Measurements from ENCODE around the gene CCNG2.
"Not testable (repeated sequence)": the region's sequence is repeated elsewhere in the genome, so short reads cannot be mapped to it uniquely, and the experiment has no call there.

Gene CCNG2

DNA sequence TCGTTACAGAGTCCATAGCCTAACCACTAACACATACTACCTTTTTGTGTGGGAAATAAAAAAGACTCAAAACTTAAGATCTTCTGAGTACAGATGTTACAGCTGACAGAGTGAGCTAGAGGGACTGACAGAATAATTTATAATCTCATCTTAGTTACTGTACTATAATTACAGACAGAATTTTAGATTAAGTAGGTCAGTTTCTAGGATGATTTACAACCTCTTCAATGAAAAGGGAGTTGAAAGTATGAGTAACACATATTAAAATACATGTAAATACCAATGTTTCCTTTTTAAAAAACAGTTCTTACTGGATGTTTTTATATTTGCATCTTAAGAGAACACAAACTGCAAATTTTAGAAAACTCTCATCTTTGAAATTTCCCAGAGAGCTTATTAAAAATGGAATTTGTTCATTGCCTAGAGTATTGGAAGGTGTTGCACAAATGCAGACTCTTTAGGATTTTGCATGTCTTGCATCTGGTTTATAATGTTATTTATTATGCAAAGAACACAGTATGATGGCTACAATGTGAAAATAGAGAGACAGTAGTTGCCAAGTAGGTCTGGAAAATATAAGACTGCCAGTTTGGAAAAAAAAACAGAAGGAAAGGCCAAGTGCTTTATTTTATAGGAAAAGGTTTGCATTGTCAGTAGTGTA lies 24.2 kb upstream of the CCNG2 start:
- H3K4me3 Mint-ChIP-seq = no peak overlapping the region
- H3K4me1 Mint-ChIP-seq = peaks cover 7% of the 10 kb centered on the region
- H3K27ac Mint-ChIP-seq = no peak overlapping the region
- ATAC-seq (ENCODE audit: low read depth) (no peak), DNase-seq (ENCODE audit: low spot score in 2 of 2) (no peak)
- H3K36me3 Mint-ChIP-seq = no peaks in the 10 kb centered on the region
- no peaks in the 10 kb centered on the region for H3K27me3 Mint-ChIP-seq
- H3K9me3 Mint-ChIP-seq = peaks cover 3% of the 10 kb centered on the region

DNA sequence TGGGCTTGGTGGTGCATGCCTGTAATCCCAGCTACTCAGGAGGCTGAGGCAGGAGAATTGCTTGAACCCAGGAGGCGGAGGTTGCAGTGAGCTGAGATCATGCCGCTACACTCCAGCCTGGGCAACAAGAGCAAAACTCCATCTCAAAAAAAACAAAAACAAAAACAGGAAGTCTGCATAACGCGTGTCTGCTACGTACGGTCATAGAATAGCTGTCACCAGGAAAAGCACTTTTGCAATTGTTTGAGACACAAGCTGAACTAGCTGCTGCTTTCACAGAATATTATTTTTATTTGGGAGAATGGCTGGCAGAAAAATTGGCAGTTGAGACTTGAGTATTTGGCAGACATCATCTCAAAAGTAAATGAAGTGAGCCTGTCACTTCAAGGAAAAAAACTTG lies 19.6 kb upstream of the CCNG2 start:
- peak; percentile 79 for ATAC-seq (ENCODE audit: low read depth)
- H3K9me3 Mint-ChIP-seq; H3K27me3 Mint-ChIP-seq; DNase-seq (ENCODE audit: low spot score in 2 of 2); H3K36me3 Mint-ChIP-seq; H3K4me1 Mint-ChIP-seq: not testable (repeated sequence)
- Mint-ChIP-seq H3K27ac (peak overlapping the region; percentile 75), H3K4me3 (peak overlapping the region; percentile 58)

DNA sequence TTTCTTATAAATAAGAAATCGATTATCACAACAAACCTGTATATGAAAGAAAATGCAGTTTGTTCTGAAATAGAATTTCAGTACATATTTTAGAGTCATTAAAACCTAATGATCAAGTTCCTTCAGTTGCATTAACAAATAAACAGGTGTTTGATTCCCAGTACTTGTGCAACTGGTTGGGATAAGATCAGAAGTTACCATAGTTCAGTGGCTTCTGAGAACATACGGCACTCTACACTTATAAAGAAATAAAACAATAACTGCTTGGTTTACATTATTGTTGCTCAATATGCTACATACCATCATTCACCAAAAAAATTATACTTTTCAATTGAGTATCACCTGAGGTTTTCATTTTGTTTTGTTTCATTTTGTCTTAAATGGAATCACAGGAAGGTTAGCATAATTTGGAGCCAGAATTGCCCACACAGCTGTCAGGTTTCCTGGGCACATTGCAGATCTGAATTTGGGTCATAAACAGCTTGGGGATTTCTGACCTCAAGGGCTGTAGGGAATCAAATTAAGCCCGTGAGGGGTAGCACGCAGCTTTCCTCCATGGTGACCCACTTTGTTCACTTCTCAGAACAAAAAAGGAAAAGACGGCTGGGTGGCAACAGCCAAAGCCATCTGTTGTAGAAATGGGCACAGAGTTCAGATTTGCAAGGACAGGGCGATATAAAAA lies 14.9 kb upstream of the CCNG2 start:
- Mint-ChIP-seq H3K36me3 (no peaks in the 10 kb centered on the region), H3K27me3 (no peaks in the 10 kb centered on the region), H3K9me3 (no peaks in the 10 kb centered on the region), H3K4me3 (no peak overlapping the region), H3K4me1 (peaks cover 16% of the 10 kb centered on the region), H3K27ac (no peak overlapping the region)
- DNase-seq (ENCODE audit: low spot score in 2 of 2) = no peak
- no peak for ATAC-seq (ENCODE audit: low read depth)

DNA sequence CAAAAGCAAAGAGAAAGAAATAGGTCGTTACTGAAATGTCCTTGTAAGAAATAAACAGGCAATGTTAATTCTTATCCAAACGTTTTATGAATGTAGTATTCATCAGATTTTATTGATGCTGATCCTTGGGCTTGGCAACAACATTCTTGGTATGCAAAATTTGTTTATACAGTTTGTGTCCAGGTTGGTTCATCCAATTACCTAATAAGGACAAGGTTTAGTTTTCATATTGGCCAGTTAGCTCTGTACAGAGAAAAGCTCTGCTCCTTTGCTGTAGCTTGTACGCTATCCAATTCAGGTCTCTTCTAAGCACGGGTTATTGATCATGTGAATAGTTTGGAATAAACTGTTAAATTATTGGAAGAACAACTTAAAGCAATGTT lies 14.4 kb upstream of the CCNG2 start:
- no peak for ATAC-seq (ENCODE audit: low read depth)
- Mint-ChIP-seq H3K9me3 (no peaks in the 10 kb centered on the region), H3K27ac (no peak overlapping the region), H3K36me3 (no peaks in the 10 kb centered on the region), H3K4me1 (peaks cover 16% of the 10 kb centered on the region), H3K27me3 (no peaks in the 10 kb centered on the region), H3K4me3 (no peak overlapping the region)
- no peak for DNase-seq (ENCODE audit: low spot score in 2 of 2)

DNA sequence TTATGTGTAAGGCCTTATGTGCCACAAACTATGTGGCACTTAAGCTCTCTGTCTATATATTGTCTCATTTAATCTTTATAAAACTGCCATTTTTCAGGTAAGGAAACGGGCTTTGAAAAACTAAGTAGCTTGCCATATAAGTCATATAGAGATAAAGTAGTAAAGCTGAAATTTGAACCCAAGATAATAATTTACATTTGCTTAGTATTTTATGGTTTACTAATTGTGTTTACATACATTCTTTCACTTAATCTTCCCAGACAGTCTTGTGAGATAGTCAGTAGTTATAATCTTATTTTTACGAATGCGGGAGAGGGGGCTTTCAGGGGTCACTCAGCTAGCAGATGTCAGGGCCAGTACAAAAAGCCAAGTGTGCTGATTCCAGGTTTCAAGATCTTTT lies 13.9 kb upstream of the CCNG2 start:
- no peaks in the 10 kb centered on the region for H3K36me3 Mint-ChIP-seq
- no peaks in the 10 kb centered on the region for H3K27me3 Mint-ChIP-seq
- DNase-seq (ENCODE audit: low spot score in 2 of 2) (no peak), ATAC-seq (ENCODE audit: low read depth) (no peak)
- H3K9me3 Mint-ChIP-seq = no peaks in the 10 kb centered on the region
- H3K4me1 Mint-ChIP-seq = peaks cover 16% of the 10 kb centered on the region
- H3K4me3 Mint-ChIP-seq = no peak overlapping the region
- no peak overlapping the region for H3K27ac Mint-ChIP-seq

DNA sequence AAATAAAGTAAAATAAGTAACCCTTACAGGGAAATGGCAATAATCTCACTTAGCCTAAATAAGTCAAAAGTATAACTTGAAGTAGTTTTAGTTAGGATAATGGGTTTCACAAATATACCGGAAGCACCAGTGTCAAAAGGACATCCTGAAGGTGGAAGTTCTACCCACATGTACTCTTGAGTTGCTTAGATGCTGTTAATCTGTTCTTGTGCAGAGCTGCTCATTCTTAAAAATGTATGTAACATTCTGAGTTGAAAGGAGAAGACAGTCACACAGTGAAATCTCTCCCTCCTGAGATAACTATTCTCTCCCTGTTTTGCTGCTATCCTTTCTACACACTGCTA lies 11.2 kb upstream of the CCNG2 start:
- Mint-ChIP-seq H3K9me3 (no peaks in the 10 kb centered on the region), H3K36me3 (peaks cover 2% of the 10 kb centered on the region), H3K27ac (peak overlapping the region; percentile 28), H3K4me3 (peak overlapping the region; percentile 18), H3K27me3 (no peaks in the 10 kb centered on the region), H3K4me1 (peaks cover 13% of the 10 kb centered on the region)
- ATAC-seq (ENCODE audit: low read depth) = peak; percentile 26
- no peak for DNase-seq (ENCODE audit: low spot score in 2 of 2)

DNA sequence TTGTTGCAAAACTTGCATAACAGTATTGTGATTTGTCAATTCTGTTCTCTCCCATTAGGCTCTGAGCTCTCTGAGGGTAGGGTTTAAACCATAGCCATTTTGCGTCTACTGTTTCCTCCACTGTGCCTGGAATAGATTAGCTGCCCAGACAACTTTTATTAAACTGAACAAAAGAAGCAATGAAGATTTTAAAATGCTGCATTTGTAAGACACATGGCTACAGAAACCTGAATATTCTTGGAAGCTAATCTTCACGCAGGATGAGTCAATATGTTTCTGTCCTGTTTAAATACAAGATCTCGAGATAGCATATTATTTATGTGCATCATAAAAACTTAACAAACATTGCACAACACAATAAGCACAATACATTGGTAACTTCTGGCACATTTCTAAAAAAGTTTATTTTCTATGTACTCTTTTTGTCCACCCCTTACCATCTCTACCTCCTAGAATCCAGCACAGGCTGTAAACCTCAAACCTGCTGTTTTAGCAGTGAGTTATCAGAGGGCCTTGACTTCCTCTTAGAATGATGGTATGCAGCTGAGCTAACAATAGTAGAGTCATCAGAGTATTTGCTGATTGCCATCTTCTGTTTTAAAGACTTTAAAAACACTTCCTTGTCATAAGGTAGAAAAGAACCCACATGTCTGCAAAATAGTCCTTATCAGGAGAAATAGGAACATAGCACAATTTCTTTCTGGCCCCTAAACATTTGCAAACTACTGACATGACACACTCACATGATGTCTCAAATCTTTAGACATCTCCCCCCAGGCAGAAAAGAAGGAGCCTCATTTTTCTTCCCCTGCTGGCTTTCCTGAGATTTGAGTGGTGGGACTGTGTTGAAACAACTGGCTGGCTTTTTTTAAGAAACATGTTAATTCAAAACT lies 10.6 kb upstream of the CCNG2 start:
- Mint-ChIP-seq H3K9me3 (no peaks in the 10 kb centered on the region), H3K27ac (peak overlapping the region; percentile 28), H3K4me3 (peak overlapping the region; percentile 18), H3K27me3 (no peaks in the 10 kb centered on the region), H3K36me3 (peaks cover 2% of the 10 kb centered on the region), H3K4me1 (peaks cover 13% of the 10 kb centered on the region)
- DNase-seq (ENCODE audit: low spot score in 2 of 2) = no peak
- peak; percentile 55 for ATAC-seq (ENCODE audit: low read depth)

DNA sequence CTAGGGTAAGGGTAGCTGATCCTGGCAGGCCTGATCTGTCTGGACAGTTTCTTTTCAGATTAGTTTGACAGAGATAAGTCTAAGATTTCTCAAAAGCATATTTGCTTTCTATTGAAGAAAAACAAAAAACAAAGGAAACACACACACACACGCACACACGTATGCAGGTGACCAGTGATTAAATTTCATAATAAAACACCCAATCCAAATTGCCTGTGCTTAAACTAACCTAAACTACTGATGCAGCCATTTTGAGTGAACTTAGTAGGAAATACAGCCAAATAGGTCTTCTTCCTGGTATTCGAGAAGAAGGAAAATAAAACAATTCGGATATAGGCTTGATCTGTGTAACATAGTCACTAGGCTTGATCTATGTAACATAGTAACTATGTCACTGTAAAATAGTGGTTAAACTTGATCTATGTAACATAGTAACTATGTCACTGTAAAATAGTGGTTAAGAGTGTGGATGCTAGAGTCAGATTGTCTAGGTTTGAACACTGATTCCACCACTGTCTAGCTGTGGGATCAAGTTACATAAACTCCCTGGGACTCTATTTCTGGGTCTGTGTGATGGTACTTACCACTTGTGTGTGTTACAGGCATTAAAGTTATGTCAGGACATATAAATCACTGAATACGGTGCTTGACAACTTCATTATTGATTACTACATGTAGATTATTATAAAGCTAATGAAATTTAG lies 9.8 kb upstream of the CCNG2 start:
- DNase-seq (ENCODE audit: low spot score in 2 of 2) (no peak), ATAC-seq (ENCODE audit: low read depth) (no peak)
- Mint-ChIP-seq H3K36me3 (peaks cover 2% of the 10 kb centered on the region), H3K4me3 (no peak overlapping the region), H3K27ac (peak overlapping the region; percentile 28), H3K9me3 (no peaks in the 10 kb centered on the region), H3K27me3 (no peaks in the 10 kb centered on the region), H3K4me1 (peaks cover 13% of the 10 kb centered on the region)

DNA sequence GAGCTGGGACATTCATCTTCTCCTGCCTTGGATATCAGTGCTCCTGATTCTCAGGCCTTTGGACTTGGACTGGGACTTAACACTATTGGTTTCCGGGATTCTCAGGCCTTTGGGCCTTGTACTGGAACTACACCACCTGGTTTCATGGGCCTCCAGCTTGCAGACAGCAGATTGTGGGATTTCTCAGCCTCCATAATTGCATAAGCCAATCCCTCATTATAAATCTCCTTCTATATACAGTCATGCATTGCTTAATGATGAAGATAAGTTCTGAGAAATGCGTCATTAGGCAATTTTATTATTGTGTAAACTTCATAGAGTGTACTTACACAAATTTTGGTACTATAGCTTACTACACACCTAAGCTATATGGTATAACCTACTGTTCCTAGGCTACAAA lies 8.9 kb upstream of the CCNG2 start:
- Mint-ChIP-seq H3K9me3 (no peaks in the 10 kb centered on the region), H3K27me3 (no peaks in the 10 kb centered on the region), H3K4me1 (peaks cover 19% of the 10 kb centered on the region), H3K27ac (no peak overlapping the region), H3K36me3 (peaks cover 2% of the 10 kb centered on the region), H3K4me3 (no peak overlapping the region)
- DNase-seq (ENCODE audit: low spot score in 2 of 2) (no peak), ATAC-seq (ENCODE audit: low read depth) (no peak)

DNA sequence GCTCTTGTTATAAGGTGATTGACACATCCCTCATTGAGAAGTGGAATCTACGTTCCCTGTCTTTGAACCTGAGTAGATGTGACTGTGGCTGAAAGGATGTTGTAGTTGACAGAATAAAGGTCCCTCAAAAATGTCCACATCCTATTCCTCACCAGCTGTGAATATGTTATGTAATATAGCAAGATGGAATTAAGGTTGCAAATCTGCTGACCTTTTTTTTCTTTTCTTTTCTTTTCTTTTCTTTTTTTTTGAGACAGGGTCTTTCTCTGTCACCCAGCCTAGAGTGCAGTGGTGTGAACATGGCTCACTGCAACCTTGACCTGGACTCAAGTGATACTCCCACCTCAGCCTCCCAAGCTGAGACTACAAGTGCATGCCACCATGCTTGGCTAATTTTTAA lies 7.2 kb upstream of the CCNG2 start:
- H3K27me3 Mint-ChIP-seq = no peaks in the 10 kb centered on the region
- peaks cover 30% of the 10 kb centered on the region for H3K4me1 Mint-ChIP-seq
- DNase-seq (ENCODE audit: low spot score in 2 of 2) (no peak), ATAC-seq (ENCODE audit: low read depth) (no peak)
- peaks cover 2% of the 10 kb centered on the region for H3K36me3 Mint-ChIP-seq
- no peaks in the 10 kb centered on the region for H3K9me3 Mint-ChIP-seq
- no peak overlapping the region for H3K4me3 Mint-ChIP-seq
- H3K27ac Mint-ChIP-seq = no peak overlapping the region

DNA sequence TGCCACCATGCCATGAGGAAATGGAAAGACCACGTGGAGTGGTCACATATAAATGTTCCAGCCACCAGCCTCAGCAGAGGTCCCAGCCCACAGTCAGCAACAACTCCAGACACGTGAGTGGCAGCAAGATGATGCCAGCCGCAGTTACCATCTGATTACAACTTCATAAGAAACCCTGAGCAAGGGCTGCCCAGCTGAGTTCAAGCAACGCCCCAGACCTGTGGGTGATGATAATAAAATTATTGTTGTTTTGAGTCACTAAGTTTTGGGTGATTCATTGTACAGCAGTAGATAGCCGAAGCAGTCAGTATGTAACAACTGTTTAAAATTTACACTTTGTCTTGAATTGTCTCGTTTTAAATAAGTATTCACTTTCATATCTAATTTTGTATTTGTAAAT lies 5.8 kb upstream of the CCNG2 start:
- peaks cover 2% of the 10 kb centered on the region for H3K36me3 Mint-ChIP-seq
- peaks cover 30% of the 10 kb centered on the region for H3K4me1 Mint-ChIP-seq
- no peak overlapping the region for H3K4me3 Mint-ChIP-seq
- DNase-seq (ENCODE audit: low spot score in 2 of 2) (no peak), ATAC-seq (ENCODE audit: low read depth) (no peak)
- no peaks in the 10 kb centered on the region for H3K27me3 Mint-ChIP-seq
- no peaks in the 10 kb centered on the region for H3K9me3 Mint-ChIP-seq
- H3K27ac Mint-ChIP-seq = no peak overlapping the region

DNA sequence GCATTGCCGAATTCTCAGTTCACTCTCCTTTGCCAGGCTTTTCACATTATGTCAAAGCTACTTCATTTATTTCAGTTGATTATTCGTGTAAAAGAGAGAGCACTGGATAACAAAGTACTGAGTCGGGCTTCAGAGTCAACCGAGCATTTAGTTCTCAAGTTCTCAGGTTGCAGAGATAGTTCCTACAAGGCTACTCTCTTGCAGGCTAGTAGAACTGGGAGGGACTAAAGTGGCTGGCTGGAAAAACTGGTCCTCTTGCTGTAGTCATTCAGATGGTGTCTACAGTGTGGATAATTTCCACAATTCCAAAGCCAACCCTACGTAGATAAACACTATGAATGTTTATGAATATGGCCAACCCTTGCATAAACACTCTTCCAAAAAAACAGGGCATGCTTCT lies 4.6 kb upstream of the CCNG2 start:
- peak overlapping the region; percentile 97 for H3K27ac Mint-ChIP-seq
- DNase-seq (ENCODE audit: low spot score in 2 of 2) (no peak), ATAC-seq (ENCODE audit: low read depth) (no peak)
- H3K27me3 Mint-ChIP-seq = no peaks in the 10 kb centered on the region
- peaks cover 29% of the 10 kb centered on the region for H3K4me1 Mint-ChIP-seq
- no peak overlapping the region for H3K4me3 Mint-ChIP-seq
- peaks cover 2% of the 10 kb centered on the region for H3K36me3 Mint-ChIP-seq
- no peaks in the 10 kb centered on the region for H3K9me3 Mint-ChIP-seq

DNA sequence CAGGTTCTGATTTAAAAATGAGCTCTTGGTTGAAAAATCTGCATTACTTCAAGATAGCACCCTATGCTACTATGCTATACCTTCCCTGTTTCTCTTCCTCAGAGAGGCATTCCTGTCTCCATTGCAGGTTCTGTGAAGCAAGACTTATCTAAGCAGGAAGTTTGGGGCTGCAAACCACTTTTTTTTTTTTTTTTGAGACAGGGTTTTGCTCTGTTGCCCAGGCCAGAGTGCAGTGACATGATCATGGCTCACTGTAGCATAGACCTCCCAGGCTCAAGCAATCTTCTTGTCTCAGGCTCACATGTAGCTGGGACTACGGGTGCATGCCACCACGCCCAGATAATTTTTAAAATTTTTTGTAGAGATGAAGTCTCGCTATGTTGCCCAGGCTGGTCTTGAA lies 4.0 kb upstream of the CCNG2 start:
- no peak for DNase-seq (ENCODE audit: low spot score in 2 of 2)
- Mint-ChIP-seq H3K27me3 (no peaks in the 10 kb centered on the region), H3K4me3 (peak overlapping the region; percentile 51), H3K27ac (peak overlapping the region; percentile 97), H3K36me3 (peaks cover 2% of the 10 kb centered on the region), H3K4me1 (peaks cover 29% of the 10 kb centered on the region), H3K9me3 (no peaks in the 10 kb centered on the region)
- ATAC-seq (ENCODE audit: low read depth) = no peak

DNA sequence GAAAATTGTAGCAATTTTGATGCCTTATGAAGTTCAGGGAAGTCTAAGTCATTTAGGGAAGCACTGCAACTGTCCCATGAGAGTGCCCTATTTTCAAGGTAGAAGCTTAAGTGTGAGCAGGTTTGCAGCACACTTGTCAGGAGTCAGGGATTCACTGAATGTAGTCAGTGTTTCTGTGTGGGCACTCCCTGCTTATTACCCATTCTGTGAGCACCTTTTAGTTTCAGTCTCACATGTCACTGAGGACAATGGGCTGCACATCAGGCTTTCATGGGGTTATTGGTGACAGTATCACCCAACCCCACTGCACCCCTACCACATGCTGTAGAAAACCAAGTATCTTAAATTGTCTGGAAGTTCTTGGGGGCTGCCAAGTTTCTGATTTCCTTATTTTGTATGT lies 2.9 kb upstream of the CCNG2 start:
- Mint-ChIP-seq H3K9me3 (no peaks in the 10 kb centered on the region), H3K4me1 (peaks cover 29% of the 10 kb centered on the region), H3K4me3 (peak overlapping the region; percentile 21), H3K27me3 (no peaks in the 10 kb centered on the region), H3K27ac (peak overlapping the region; percentile 97), H3K36me3 (peaks cover 4% of the 10 kb centered on the region)
- ATAC-seq (ENCODE audit: low read depth) (no peak), DNase-seq (ENCODE audit: low spot score in 2 of 2) (no peak)
